NCI-H2107 treated with DMSO at 0.1 percent for 48 hours (cell line): ENCODE measurements around the gene HOXA3.

Experiments
- DNase-seq: peaks from one replicate; lab custom pipeline; 2025; ENCODE audit not compliant: unreplicated experiment; lab: John Stamatoyannopoulos, UW

HOXA3 gene

GRCh38 chr7:27157702-27158431, 5.5 kb upstream of the HOXA3 start:
- DNase-seq, result no peak

- no peak for DNase-seq
Observed at GRCh38 chr7:27156916-27157701, 4.7 kb upstream of the HOXA3 start.

- no peak for DNase-seq
Observed at GRCh38 chr7:27156508-27156898, 4.1 kb upstream of the HOXA3 start, which contains the start of gene HOXA7. Gene HOXA7 (minus strand): TSS chr7:27156675. CDS start chr7:27156545, 130 bp downstream.

- DNase-seq, result no peak
Observed at GRCh38 chr7:27155816-27156507, 3.6 kb upstream of the HOXA3 start.

GRCh38 chr7:27154901-27155815, 2.8 kb upstream of the HOXA3 start:
- no peak for DNase-seq

GRCh38 chr7:27154369-27154768, 2.0 kb upstream of the HOXA3 start:
- no peak for DNase-seq

- DNase-seq, result no peak
Observed at GRCh38 chr7:27153526-27153925, 1.1 kb upstream of the HOXA3 start.

GRCh38 chr7:27152816-27153442, 546 bp upstream of the HOXA3 start:
- no peak for DNase-seq

GRCh38 chr7:27151341-27151930, 947 bp downstream of the HOXA3 start:
- no peak for DNase-seq

GRCh38 chr7:27150568-27151340, 1.6 kb downstream of the HOXA3 start:
- DNase-seq, result no peak

- no peak for DNase-seq
Observed at GRCh38 chr7:27149842-27150567, 2.4 kb downstream of the HOXA3 start.

- no peak for DNase-seq
Observed at GRCh38 chr7:27148756-27149641, 3.4 kb downstream of the HOXA3 start.

GRCh38 chr7:27148031-27148755, 4.2 kb downstream of the HOXA3 start:
- no peak for DNase-seq

GRCh38 chr7:27147199-27148030, 5.0 kb downstream of the HOXA3 start, which contains the start of gene HOXA6:
Gene HOXA6 (minus strand): TSS chr7:27147774. CDS start chr7:27147749, 25 bp downstream.
- no peak for DNase-seq

GRCh38 chr7:27146491-27147198, 5.7 kb downstream of the HOXA3 start:
- DNase-seq, result no peak
